IMR-90 (cell line): ENCODE data around the gene ARHGEF37. TPM values are rescaled to one million over a fixed set of nuclear protein-coding genes. Genes with fewer than 3 reads are reported as not detected.

Experiments
- ATAC-seq: fragments of 200-7000 bp; cut with Tn5 transposase; 2 replicates; pipeline ENCODE4 v1.9.1; 2020; ENCODE audit warnings: low read depth, mild to moderate bottlenecking, moderate library complexity
- BruUV-seq: library from RNA; stranded (reverse); fragments of 400-500 nt; replicated peaks from 2 replicates; lab custom pipeline; 2021; lab: Mats Ljungman, UMichigan
- CTCF ChIA-PET: fragments of 300-600 bp; formaldehyde crosslinking; extraction: SDS; loops from one replicate; lab custom pipeline; 2021; ENCODE audit warnings: antibody characterized with exemption; lab: Yijun Ruan, JAX
- POLR2A ChIA-PET: fragments of 300-600 bp; sonication (Branson Sonifier 250); formaldehyde crosslinking; loops from one replicate; lab custom pipeline; 2022; ENCODE audit warnings: antibody characterized with exemption; ENCODE audit not compliant: unreplicated experiment; lab: Charles Lee
- DNase-seq: peaks from one replicate; pipeline ENCODE4 v3.0.0; 2013
- H2AFZ ChIP-seq: replicated peaks from 2 replicates; pipeline ENCODE3; 2013; ENCODE audit warnings: low read length, mild to moderate bottlenecking; ENCODE audit not compliant: poor library complexity
- H2AK5ac ChIP-seq: 2 replicates; pipeline ENCODE4 v1.6.1; 2013; ENCODE audit warnings: low read depth, low read length, inconsistent platforms
- H2AK9ac ChIP-seq: replicated peaks from 2 replicates; pipeline ENCODE3; 2013; ENCODE audit warnings: mild to moderate bottlenecking, low read depth, low read length, moderate library complexity; ENCODE audit not compliant: poor library complexity
- H2BK120ac ChIP-seq: 2 replicates; pipeline ENCODE4 v1.6.1; 2013; ENCODE audit warnings: low read depth, low read length, inconsistent platforms
- H2BK15ac ChIP-seq: 3 replicates; pipeline ENCODE4 v1.6.1; 2013; ENCODE audit warnings: low read depth, low read length, inconsistent platforms
- H2BK20ac ChIP-seq: 2 replicates; pipeline ENCODE4 v1.6.1; 2013; ENCODE audit warnings: low read depth, mild to moderate bottlenecking, inconsistent platforms, low read length, moderate library complexity
- H2BK5ac ChIP-seq: 2 replicates; pipeline ENCODE4 v1.6.1; 2013; ENCODE audit warnings: mild to moderate bottlenecking, low read depth, low read length, inconsistent platforms; ENCODE audit not compliant: poor library complexity, severe bottlenecking
- H3K14ac ChIP-seq: replicated peaks from 2 replicates; pipeline ENCODE4 v1.6.1; 2013; ENCODE audit warnings: low read depth, low read length, inconsistent platforms
- H3K18ac ChIP-seq: 2 replicates; pipeline ENCODE4 v1.6.1; 2013; ENCODE audit warnings: low read depth, low read length, control low read depth
- H3K23ac ChIP-seq: 2 replicates; pipeline ENCODE4 v1.6.1; 2013; ENCODE audit warnings: low read depth, low read length, inconsistent platforms
- H3K27ac ChIP-seq: 2 replicates; pipeline ENCODE4 v1.5.1; 2013; ENCODE audit warnings: mild to moderate bottlenecking, control low read depth, low read length; ENCODE audit not compliant: insufficient read depth
- H3K27me3 ChIP-seq: 2 replicates; pipeline ENCODE4 v1.6.1; 2013; ENCODE audit warnings: low read length; ENCODE audit not compliant: control insufficient read depth, insufficient read depth
- H3K36me3 ChIP-seq: 2 replicates; pipeline ENCODE4 v1.6.1; 2013; ENCODE audit warnings: low read length, mixed read lengths; ENCODE audit not compliant: control insufficient read depth, insufficient read depth
- H3K4ac ChIP-seq: 2 replicates; pipeline ENCODE4 v1.6.1; 2013; ENCODE audit warnings: low read depth, low read length, inconsistent platforms
- H3K4me1 ChIP-seq: 2 replicates; pipeline ENCODE4 v1.6.1; 2013; ENCODE audit warnings: low read length, mixed read lengths; ENCODE audit not compliant: control insufficient read depth, insufficient read depth
- H3K4me2 ChIP-seq: 2 replicates; pipeline ENCODE4 v1.6.1; 2013; ENCODE audit warnings: low read depth, mild to moderate bottlenecking, control low read depth, low read length, moderate library complexity
- H3K4me3 ChIP-seq: 2 replicates; pipeline ENCODE4 v1.5.1; 2013; ENCODE audit warnings: low read depth, mild to moderate bottlenecking, control low read depth, low read length, moderate library complexity; ENCODE audit not compliant: insufficient read depth
- H3K56ac ChIP-seq: 2 replicates; pipeline ENCODE4 v1.6.1; 2013; ENCODE audit warnings: low read length, inconsistent platforms; ENCODE audit not compliant: insufficient read depth; ENCODE audit errors: extremely low read depth
- H3K79me1 ChIP-seq, 2 experiments: 2 replicates each; pipeline ENCODE4 v1.6.1; 2013; ENCODE audit warnings: low read length in 2 of 2, inconsistent platforms in 1 of 2, low read depth in 1 of 2
- H3K9ac ChIP-seq: 2 replicates; pipeline ENCODE4 v1.6.1; 2013; ENCODE audit warnings: low read depth, low read length, control low read depth
- H3K9me1 ChIP-seq: 2 replicates; pipeline ENCODE4 v1.6.1; 2013; ENCODE audit warnings: low read length, inconsistent platforms; ENCODE audit not compliant: insufficient read depth
- H3K9me3 ChIP-seq: 2 replicates; pipeline ENCODE4 v1.6.1; 2013; ENCODE audit warnings: low read length; ENCODE audit not compliant: control insufficient read depth, insufficient read depth
- H4K20me1 ChIP-seq: 2 replicates; pipeline ENCODE4 v1.6.1; 2013; ENCODE audit warnings: low read length, inconsistent platforms; ENCODE audit not compliant: insufficient read depth
- H4K5ac ChIP-seq: 2 replicates; pipeline ENCODE4 v1.6.1; 2013; ENCODE audit warnings: mild to moderate bottlenecking, low read depth, low read length, control low read depth
- H4K8ac ChIP-seq, 2 experiments: 2 replicates each; pipeline ENCODE4 v1.6.1; 2013; ENCODE audit warnings: low read depth in 2 of 2, low read length in 2 of 2, control low read depth in 1 of 2, inconsistent platforms in 1 of 2
- H4K91ac ChIP-seq: 2 replicates; pipeline ENCODE4 v1.6.1; 2013; ENCODE audit warnings: low read depth, low read length, inconsistent platforms; ENCODE audit not compliant: insufficient read depth
- BHLHE40 ChIP-seq: fragments of 150-350 bp; IDR thresholded peaks from 2 replicates; pipeline ENCODE4 v1.6.1; 2016; ENCODE audit warnings: mild to moderate bottlenecking, low read depth, low read length
- CTCF ChIP-seq: conservative IDR thresholded peaks from 2 replicates; pipeline ENCODE4 v1.5.1; 2012; ENCODE audit warnings: mild to moderate bottlenecking, low read depth, low read length, improper control_type of control experiment
- FOS ChIP-seq: fragments of 150-350 bp; IDR thresholded peaks from 2 replicates; pipeline ENCODE4 v1.6.1; 2016; ENCODE audit warnings: low read depth, low read length
- MAFK ChIP-seq: IDR thresholded peaks from 2 replicates; pipeline ENCODE4 v1.6.1; 2012; ENCODE audit warnings: low read depth, low read length, improper control_type of control experiment
- MAZ ChIP-seq: IDR thresholded peaks from 2 replicates; pipeline ENCODE4 v1.6.1; 2012; ENCODE audit warnings: low read depth, mild to moderate bottlenecking, low read length, improper control_type of control experiment, moderate library complexity, borderline replicate concordance
- NFE2L2 ChIP-seq: fragments of 150-350 bp; IDR thresholded peaks from 2 replicates; pipeline ENCODE4 v1.6.1; 2016; ENCODE audit warnings: low read depth, mild to moderate bottlenecking, low read length
- RAD21 ChIP-seq: IDR thresholded peaks from 2 replicates; pipeline ENCODE4 v1.6.1; 2012; ENCODE audit warnings: low read length, improper control_type of control experiment
- RFX5 ChIP-seq: IDR thresholded peaks from 2 replicates; pipeline ENCODE4 v1.8.0; 2012; ENCODE audit warnings: low read depth, mild to moderate bottlenecking, low read length, moderate library complexity
- SMC3 ChIP-seq: fragments of 150-350 bp; IDR thresholded peaks from 2 replicates; pipeline ENCODE4 v1.6.1; 2016; ENCODE audit warnings: low read depth, mild to moderate bottlenecking, antibody characterized with exemption, low read length, moderate library complexity
- WGBS, 2 experiments: methylation state at CpG; one replicate each; pipeline versions ENCODE4 v1.1.5 to v1.1.7; 2013; ENCODE audit warnings: missing lambda C conversion rate in 2 of 2; ENCODE audit not compliant: insufficient read length in 1 of 2; ENCODE audit errors: extremely low coverage in 2 of 2; 5-methylcytosine and 5-hydroxymethylcytosine counted together
- dilution Hi-C: fragments of 300-500 bp; cut with HindIII; formaldehyde crosslinking; loops from one replicate; pipeline ENCODE4 v1.14.3; 2018; ENCODE audit warnings: low sequenced_read_pairs; ENCODE audit not compliant: unreplicated experiment
- in situ Hi-C: fragments of 300-500 bp; cut with MboI; formaldehyde crosslinking; loops from 3 replicates; pipeline ENCODE4 v1.14.3; 2019; ENCODE audit warnings: low sequenced_read_pairs, inconsistent platforms, mixed read lengths
- intact Hi-C: fragments of 100-400 bp; cut with micrococcal nuclease; formaldehyde crosslinking; loops from 2 replicates; pipeline ENCODE4 v1.10.0; 2022
- polyA plus RNA-seq, 3 experiments: library from polyadenylated mRNA; depleted of rRNA; stranded (reverse); fragments of >200 nt; gene quantifications; 2 replicates each; pipeline ENCODE4 v1.2.3, GENCODE V29; 2012; ENCODE audit warnings: low replicate concordance in 1 of 3
- total RNA-seq: library from RNA; depleted of rRNA; stranded (reverse); fragments of >200 nt; gene quantifications from 2 replicates; pipeline ENCODE4 v1.2.3, GENCODE V29; 2012
- TF ChIP-seq, protein P1 (sequence below): fragments of 150-350 bp; IDR thresholded peaks from 2 replicates; pipeline ENCODE4 v1.6.1; 2016; ENCODE audit warnings: low read depth, mild to moderate bottlenecking, low read length, moderate library complexity, borderline replicate concordance
- TF ChIP-seq, protein P2 (sequence below): fragments of 150-350 bp; IDR thresholded peaks from 2 replicates; pipeline ENCODE4 v1.6.1; 2017; ENCODE audit warnings: mild to moderate bottlenecking, antibody characterized with exemption, low read length, low read depth

ARHGEF37 gene
- total and polyA plus RNA-seq, 2 of the 4 experiments (the other 2 are of a cell fraction) = 0.39 to 0.54 TPM

- H3K18ac ChIP-seq = no peak overlapping the region
- no peak overlapping the region for H3K4ac ChIP-seq
- no peaks in the 10 kb centered on the region for H3K9me3 ChIP-seq
- TF ChIP-seq, protein P1, sequence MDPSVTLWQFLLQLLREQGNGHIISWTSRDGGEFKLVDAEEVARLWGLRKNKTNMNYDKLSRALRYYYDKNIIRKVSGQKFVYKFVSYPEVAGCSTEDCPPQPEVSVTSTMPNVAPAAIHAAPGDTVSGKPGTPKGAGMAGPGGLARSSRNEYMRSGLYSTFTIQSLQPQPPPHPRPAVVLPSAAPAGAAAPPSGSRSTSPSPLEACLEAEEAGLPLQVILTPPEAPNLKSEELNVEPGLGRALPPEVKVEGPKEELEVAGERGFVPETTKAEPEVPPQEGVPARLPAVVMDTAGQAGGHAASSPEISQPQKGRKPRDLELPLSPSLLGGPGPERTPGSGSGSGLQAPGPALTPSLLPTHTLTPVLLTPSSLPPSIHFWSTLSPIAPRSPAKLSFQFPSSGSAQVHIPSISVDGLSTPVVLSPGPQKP = no peak
- TF ChIP-seq, protein P2, sequence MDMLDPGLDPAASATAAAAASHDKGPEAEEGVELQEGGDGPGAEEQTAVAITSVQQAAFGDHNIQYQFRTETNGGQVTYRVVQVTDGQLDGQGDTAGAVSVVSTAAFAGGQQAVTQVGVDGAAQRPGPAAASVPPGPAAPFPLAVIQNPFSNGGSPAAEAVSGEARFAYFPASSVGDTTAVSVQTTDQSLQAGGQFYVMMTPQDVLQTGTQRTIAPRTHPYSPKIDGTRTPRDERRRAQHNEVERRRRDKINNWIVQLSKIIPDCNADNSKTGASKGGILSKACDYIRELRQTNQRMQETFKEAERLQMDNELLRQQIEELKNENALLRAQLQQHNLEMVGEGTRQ = no peak
- no peak for TF ChIP-seq SMC3
- TF ChIP-seq MAFK = no peak
- TF ChIP-seq CTCF = no peak
- TF ChIP-seq MAZ = no peak
- no peak for TF ChIP-seq NFE2L2
- no peak for TF ChIP-seq RAD21
- no peak for TF ChIP-seq RFX5
- no peak for TF ChIP-seq BHLHE40
- no peak for TF ChIP-seq FOS
- no peak overlapping the region for H3K23ac ChIP-seq
- no peak overlapping the region for H2BK15ac ChIP-seq
- ATAC-seq (no peak), DNase-seq (no peak)
- no peak overlapping the region for H2BK5ac ChIP-seq
- H3K4me2 ChIP-seq = no peak overlapping the region
- H4K8ac ChIP-seq = no peak overlapping the region
- H3K56ac ChIP-seq = no peak overlapping the region
- no peak overlapping the region for H3K14ac ChIP-seq
- intact Hi-C loops = no loop called here
- dilution Hi-C loops = no loop called here
- no peaks in the 10 kb centered on the region for H3K36me3 ChIP-seq
- ChIA-PET CTCF (no interaction called here), POLR2A (no interaction called here)
- H2BK120ac ChIP-seq = no peak overlapping the region
- no peaks in the 10 kb centered on the region for H3K79me1 ChIP-seq
- in situ Hi-C loops = no loop called here
- no peak overlapping the region for H2BK20ac ChIP-seq
- no peak overlapping the region for H4K5ac ChIP-seq
- no peak overlapping the region for H4K91ac ChIP-seq
- H3K9me1 ChIP-seq = no peaks in the 10 kb centered on the region
- H3K27ac ChIP-seq = no peak overlapping the region
- H3K27me3 ChIP-seq = no peaks in the 10 kb centered on the region
- 100% methylated on average over 1 of the region's 3 CpGs; no CpG with 5 or more reads in 1 of the 2 experiments for WGBS, 2 experiments
- no peak overlapping the region for H2AK5ac ChIP-seq
- no peak overlapping the region for H3K4me3 ChIP-seq
- BruUV-seq = no TSS peak
- no peaks in the 10 kb centered on the region for H4K20me1 ChIP-seq
- H3K4me1 ChIP-seq = no peaks in the 10 kb centered on the region
- no peak overlapping the region for H2AFZ ChIP-seq
- H3K9ac ChIP-seq = no peak overlapping the region
- no peak overlapping the region for H2AK9ac ChIP-seq
These were observed 6.2 kb upstream of the ARHGEF37 start for GRCh38 chr5:149575131-149575530.
